NCI-H1694 (cell line): ENCODE data around the gene OR4D10.

Experiments
- DNase-seq: peaks from one replicate; lab custom pipeline; 2025; lab: John Stamatoyannopoulos, UW

The OR4D10 gene

DNA sequence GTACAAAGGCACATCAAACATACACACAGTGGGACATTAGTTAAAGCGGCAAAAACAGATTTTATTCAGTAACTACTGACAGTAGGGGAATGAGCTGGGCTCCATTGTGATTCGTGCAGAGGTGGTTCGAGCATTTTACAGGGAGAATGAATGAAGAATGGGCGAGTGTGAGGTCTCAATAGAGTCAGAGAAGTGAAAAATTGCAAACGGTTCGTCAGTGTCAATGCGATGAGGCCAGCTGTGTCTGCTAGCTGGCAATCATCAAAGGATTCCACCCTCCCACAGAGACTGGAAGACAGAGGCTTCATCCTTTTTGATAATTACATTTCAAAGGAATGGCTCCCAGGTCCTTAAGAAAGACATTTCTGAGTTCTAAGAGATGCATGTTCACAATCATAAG is 55.6 kb downstream of the OR4D10 start:
- no peak for DNase-seq
